Activated CD8-positive, alpha-beta memory T cell treated with anti-CD3 and anti-CD28 coated beads, Interleukin-2, amount 50 U/mL, for 1 hour (primary cell): ENCODE data around the gene ERGIC3.

Experiments used
- DNase-seq: peaks from one replicate; pipeline ENCODE4 v3.0.0-alpha.2; 2020; ENCODE audit errors: extremely low read depth

The ERGIC3 gene

GRCh38 chr20:35541783-35542662 lies at the start of gene ERGIC3:
ERGIC3 (plus strand) TSS chr20:35542078; CDS start chr20:35542098, 20 bp downstream.
- DNase-seq, result peak; percentile 90

- no peak for DNase-seq
Measured at GRCh38 chr20:35492352-35492751, 49.5 kb upstream of the ERGIC3 start.

DNA sequence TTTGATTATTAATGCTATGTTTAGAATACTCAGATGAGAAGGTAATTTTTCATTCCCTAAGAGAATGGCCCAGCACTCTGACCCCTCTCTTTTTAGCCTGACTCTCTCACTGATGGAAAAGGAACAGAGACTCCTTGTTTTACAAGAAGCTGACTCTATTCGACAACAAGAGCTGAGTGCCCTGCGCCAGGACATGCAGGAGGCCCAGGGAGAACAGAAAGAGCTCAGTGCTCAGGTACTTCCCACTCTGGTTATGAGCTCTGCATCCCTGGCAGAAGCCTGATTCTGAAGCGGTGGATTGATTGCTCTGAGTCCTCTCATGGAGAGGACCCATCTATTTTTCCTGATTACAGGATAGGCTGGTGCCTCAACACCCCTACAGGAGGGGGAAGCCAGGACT lies 45.4 kb upstream of the ERGIC3 start:
- DNase-seq, result no peak

DNA sequence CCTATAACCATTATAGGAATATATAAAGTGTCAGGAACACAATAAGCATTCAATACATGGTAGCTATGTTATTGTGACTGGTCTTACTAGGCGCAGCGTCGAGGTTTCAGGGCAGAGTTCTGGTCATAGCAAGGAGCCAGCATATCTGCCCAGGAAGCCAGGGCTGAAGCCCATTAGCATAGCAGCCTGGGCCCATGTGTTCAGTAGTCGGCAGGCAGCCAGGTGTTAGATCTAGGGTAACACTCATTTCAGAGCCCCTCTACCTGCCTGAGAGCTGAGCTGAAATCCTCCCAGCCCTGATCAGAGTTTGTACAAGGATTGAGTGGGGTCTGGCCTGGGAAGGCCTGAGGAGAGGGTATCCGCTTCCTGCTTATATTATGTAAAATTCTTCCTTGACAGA lies 44.6 kb upstream of the ERGIC3 start:
- no peak for DNase-seq

DNA sequence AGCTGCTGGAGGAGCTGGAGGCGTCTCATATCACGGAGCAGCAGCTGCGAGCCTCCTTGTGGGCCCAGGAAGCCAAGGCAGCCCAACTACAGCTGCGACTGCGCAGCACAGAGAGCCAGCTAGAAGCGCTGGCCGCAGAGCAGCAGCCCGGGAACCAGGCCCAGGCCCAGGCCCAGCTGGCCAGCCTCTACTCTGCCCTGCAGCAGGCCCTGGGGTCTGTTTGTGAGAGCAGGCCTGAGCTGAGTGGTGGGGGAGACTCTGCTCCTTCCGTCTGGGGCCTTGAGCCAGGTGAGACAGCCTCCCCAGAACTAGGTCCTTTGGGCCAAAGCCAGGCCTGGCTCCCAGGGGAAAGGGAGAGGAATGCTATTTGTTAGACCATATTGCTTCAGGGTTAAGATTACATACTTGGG lies 44.1 kb upstream of the ERGIC3 start:
- DNase-seq, result no peak

- no peak for DNase-seq
Measured at GRCh38 chr20:35499271-35499670, 42.6 kb upstream of the ERGIC3 start.

DNA sequence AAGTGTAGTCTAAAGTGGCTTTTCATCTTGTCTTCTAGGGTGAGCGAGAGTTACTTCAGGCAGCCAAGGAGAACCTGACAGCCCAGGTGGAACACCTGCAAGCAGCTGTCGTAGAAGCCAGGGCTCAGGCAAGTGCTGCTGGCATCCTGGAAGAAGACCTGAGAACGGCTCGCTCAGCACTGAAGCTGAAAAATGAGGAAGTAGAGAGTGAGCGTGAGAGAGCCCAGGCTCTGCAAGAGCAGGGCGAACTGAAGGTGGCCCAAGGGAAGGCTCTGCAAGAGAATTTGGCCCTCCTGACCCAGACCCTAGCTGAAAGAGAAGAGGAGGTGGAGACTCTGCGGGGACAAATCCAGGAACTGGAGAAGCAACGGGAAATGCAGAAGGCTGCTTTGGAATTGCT lies 39.5 kb upstream of the ERGIC3 start:
- DNase-seq, result no peak

- no peak for DNase-seq
Measured at GRCh38 chr20:35503281-35503680, 38.6 kb upstream of the ERGIC3 start.

DNA sequence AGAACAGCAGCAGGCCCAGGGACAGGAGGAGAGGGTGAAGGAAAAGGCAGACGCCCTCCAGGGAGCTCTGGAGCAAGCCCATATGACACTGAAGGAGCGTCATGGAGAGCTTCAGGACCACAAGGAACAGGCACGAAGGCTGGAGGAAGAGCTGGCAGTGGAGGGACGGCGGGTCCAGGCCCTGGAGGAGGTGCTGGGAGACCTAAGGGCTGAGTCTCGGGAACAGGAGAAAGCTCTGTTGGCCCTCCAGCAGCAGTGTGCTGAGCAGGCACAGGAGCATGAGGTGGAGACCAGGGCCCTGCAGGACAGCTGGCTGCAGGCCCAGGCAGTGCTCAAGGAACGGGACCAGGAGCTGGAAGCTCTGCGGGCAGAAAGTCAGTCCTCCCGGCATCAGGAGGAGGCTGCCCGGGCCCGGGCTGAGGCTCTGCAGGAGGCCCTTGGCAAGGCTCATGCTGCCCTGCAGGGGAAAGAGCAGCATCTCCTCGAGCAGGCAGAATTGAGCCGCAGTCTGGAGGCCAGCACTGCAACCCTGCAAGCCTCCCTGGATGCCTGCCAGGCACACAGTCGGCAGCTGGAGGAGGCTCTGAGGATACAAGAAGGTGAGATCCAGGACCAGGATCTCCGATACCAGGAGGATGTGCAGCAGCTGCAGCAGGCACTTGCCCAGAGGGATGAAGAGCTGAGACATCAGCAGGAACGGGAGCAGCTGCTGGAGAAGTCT lies 37.9 kb upstream of the ERGIC3 start:
- DNase-seq, result no peak

- DNase-seq, result no peak
Measured at GRCh38 chr20:35504751-35505150, 37.1 kb upstream of the ERGIC3 start.

DNA sequence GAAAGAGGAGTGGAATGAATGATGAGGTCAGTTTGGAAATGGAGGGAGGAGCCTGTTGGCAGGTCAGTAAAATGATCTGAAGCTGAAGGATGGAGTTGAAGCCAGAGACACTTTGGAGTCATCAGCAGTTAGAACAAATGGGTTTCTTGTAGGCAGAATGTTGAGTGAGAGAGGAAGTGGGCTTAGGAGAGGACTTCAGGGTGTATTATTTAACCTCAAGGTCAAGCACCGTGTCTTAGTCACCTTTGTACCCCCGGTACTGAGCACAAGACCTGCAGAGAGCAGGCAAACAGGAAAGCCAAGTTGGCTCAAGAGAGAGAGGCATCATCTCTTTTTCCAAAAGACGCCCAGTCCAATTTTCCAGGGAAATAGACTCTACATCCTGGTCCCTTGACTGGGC lies 35.7 kb upstream of the ERGIC3 start:
- no peak for DNase-seq

DNA sequence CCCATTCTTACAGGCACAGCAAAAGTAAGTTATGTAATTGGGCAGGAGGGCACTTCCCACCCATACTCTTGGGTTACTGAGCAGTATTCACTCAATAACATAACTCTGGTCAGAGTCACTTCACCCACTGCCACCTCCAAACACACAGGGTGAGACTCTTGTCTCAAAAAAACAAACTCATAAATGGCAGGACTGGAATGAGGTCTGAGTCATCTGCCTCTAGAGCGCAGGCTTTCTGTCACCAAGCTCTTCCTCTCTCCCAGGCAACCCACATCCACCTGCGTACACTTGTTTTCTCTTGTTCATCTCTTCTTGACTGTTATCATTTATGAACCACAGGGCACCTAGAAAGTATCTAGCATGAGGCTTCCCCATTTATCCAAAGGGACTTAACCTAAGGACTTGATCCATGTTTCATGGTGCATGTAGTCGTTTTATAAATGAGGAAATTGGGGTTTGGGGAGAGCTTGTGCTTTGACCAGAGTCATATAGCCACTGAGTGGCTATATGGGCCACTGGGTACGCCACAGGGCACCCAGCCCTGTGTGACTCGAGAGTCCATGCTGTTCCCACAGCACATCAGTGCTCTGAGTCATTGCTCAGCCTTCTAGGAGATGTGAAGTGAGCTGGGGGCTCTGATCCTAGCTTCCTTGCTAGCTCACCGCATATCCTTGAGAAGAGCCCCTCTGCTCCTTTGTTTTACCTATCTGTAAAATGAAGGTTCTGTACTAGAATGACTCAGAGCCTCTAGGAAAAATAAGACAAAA lies 34.8 kb upstream of the ERGIC3 start:
- no peak for DNase-seq

GRCh38 chr20:35508493-35509218 lies 33.2 kb upstream of the ERGIC3 start:
- no peak for DNase-seq

DNA sequence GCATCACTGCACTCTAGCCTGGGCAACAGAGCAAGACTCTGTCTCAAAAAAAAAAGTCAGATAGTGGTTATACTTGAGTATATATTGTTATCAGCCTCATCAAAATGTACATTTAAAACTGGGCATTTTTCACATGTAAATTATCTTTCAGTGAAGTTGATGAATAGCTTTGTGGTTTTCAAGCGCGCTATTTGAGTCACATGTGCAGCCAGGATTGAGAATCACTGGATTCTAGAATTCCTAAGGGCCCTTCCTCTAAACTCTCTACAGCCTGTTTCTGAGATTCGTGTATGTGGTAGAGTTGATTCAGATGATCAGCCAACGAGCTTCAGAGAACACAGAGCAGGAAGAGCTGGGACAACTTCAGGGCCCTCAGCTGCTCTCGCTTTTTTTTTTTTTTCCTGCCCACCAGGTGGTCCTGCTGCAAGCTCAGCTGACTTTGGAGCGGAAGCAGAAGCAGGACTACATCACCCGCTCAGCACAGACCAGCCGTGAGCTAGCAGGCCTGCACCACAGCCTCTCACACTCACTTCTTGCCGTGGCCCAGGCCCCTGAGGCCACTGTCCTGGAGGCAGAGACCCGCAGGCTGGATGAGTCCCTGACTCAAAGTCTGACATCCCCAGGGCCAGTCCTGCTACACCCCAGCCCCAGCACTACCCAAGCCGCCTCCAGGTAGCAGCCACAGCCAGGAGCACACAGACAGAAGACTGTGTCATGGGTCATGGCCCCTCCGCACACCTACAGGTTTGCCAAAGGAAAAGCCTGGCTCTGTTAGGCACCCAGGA lies 30.7 kb upstream of the ERGIC3 start:
- no peak for DNase-seq

DNA sequence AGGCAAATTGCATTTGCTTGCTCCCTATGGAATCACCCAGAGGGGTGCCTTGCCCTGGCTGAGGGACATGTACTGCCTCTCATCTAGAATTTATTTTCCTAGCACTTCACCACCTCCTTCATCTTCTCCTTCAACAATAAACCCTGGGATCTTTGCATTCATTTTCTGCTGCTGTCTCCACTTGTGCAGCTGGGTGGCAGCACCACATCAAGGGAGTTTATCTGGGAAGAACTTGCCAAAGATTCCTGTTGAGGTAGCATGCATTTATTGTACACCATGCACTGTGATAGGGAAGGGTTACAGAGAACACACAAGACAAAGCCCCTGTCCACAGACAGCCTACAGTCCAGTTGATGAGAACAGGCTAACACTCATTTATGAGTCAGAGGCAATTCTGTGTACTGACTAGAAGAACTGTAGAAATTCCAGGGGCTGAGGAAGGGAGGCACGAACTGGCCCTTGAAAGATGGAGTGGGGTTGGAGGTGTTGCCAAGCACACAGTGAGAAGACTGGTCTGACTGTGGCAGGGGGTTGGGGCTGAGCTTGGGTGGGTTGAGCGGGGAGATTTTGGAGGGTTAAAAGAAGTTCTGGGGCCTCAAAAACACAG lies 30.0 kb upstream of the ERGIC3 start:
- DNase-seq, result no peak

GRCh38 chr20:35514371-35514932 lies 27.4 kb upstream of the ERGIC3 start:
- DNase-seq, result no peak

GRCh38 chr20:35515341-35515740 lies 26.5 kb upstream of the ERGIC3 start:
- DNase-seq, result no peak

DNA sequence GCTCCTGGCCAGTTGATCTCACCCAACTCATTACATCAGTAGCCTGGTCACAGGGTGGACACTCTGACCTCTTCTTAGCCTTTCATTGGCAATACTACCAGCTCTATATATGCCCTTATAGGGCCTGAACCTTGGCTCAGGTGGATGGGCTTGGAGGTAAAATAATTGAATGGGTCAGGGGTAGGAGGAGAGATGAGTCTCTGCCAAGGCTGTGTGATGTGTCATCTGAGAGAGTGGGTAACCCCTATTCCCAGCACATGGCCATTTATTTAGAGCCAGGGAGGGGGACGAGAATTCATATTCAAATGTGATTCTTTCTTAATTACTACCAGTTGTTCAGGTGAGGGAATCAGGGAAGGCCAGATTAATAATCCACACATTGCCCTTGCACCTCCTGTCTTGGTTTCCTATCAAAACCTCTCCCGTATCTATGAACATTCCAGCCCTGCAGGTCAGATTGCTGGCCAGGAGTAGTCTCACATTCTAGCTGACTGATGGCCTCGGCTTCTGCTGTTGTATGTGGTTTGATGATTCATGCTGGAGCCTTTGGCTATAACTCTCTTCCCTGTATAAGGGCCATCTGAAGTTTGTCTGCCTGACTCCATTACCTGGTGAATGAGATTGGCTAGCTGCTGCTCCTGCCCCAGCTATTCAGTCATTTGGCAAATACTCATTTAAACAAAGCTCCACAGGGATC lies 25.8 kb upstream of the ERGIC3 start:
- no peak for DNase-seq

GRCh38 chr20:35517125-35517524 lies 24.8 kb upstream of the ERGIC3 start:
- DNase-seq, result no peak
